HepG2 (cell line): ENCODE data around the gene ARHGAP19. TPM values are rescaled to one million over a fixed set of nuclear protein-coding genes. Genes with fewer than 3 reads are reported as not detected.

Experiments used
- ATAD3A ChIP-seq: sonication (generic); formaldehyde crosslinking; IDR thresholded peaks from 2 replicates; pipeline ENCODE4 v1.4.0; 2020; ENCODE audit warnings: missing genetic modification reagents
- BORCS8-MEF2B ChIP-seq: sonication (generic); formaldehyde crosslinking; IDR thresholded peaks from 2 replicates; pipeline ENCODE4 v1.8.0; 2022; ENCODE audit warnings: mild to moderate bottlenecking, missing genetic modification reagents
- DMTF1 ChIP-seq: sonication (generic); formaldehyde crosslinking; IDR thresholded peaks from 2 replicates; pipeline ENCODE4 v1.4.0; 2020; ENCODE audit warnings: mild to moderate bottlenecking, missing genetic modification reagents
- ERF ChIP-seq: IDR thresholded peaks from 2 replicates; pipeline ENCODE4 v1.6.1; 2018; ENCODE audit warnings: missing biosample characterization, missing genetic modification reagents
- HOXA3 ChIP-seq: sonication (generic); formaldehyde crosslinking; IDR thresholded peaks from 2 replicates; pipeline ENCODE4 v1.5.0; 2020; ENCODE audit warnings: missing genetic modification reagents
- IRX3 ChIP-seq: sonication (generic); formaldehyde crosslinking; IDR thresholded peaks from 2 replicates; pipeline ENCODE4 v1.8.1; 2023; ENCODE audit warnings: mild to moderate bottlenecking, low read depth, missing genetic modification reagents, borderline replicate concordance
- MTF1 ChIP-seq: sonication (generic); formaldehyde crosslinking; IDR thresholded peaks from 2 replicates; pipeline ENCODE4 v1.5.0; 2020; ENCODE audit warnings: missing genetic modification reagents
- MYC ChIP-seq: sonication (generic); formaldehyde crosslinking; IDR thresholded peaks from 2 replicates; pipeline ENCODE4 v1.9.0; 2021; ENCODE audit warnings: missing genetic modification reagents, borderline replicate concordance
- NFYB ChIP-seq: sonication (generic); formaldehyde crosslinking; IDR thresholded peaks from 2 replicates; pipeline ENCODE4 v1.4.0; 2020; ENCODE audit warnings: missing genetic modification reagents
- RERE ChIP-seq: IDR thresholded peaks from 2 replicates; pipeline ENCODE4 v1.6.1; 2016; ENCODE audit warnings: low read depth, missing genetic modification reagents, missing compliant biosample characterization
- RXRA ChIP-seq: sonication (generic); formaldehyde crosslinking; IDR thresholded peaks from 2 replicates; pipeline ENCODE4 v1.5.1; 2020; ENCODE audit warnings: missing genetic modification reagents
- STAG1 ChIP-seq: sonication (generic); formaldehyde crosslinking; IDR thresholded peaks from 2 replicates; pipeline ENCODE4 v1.4.0; 2020; ENCODE audit warnings: missing genetic modification reagents
- TOPORS ChIP-seq: sonication (generic); formaldehyde crosslinking; IDR thresholded peaks from 2 replicates; pipeline ENCODE4 v1.8.0; 2023; ENCODE audit warnings: mild to moderate bottlenecking, missing genetic modification reagents
- ZNF12 ChIP-seq: sonication (generic); formaldehyde crosslinking; IDR thresholded peaks from 2 replicates; pipeline ENCODE4 v1.5.0; 2020; ENCODE audit warnings: missing genetic modification reagents
- ZNF333 ChIP-seq: sonication (generic); formaldehyde crosslinking; IDR thresholded peaks from 2 replicates; pipeline ENCODE4 v1.4.0; 2020; ENCODE audit warnings: mild to moderate bottlenecking, missing genetic modification reagents, borderline replicate concordance
- ZNF367 ChIP-seq: sonication (generic); formaldehyde crosslinking; IDR thresholded peaks from 2 replicates; pipeline ENCODE4 v1.4.0; 2020; ENCODE audit warnings: missing genetic modification reagents, borderline replicate concordance
- ZNF777 ChIP-seq: sonication (generic); formaldehyde crosslinking; IDR thresholded peaks from 2 replicates; pipeline ENCODE4 v1.4.0; 2020; ENCODE audit warnings: missing genetic modification reagents
- polyA plus RNA-seq, 8 experiments: library from polyadenylated mRNA; depleted of rRNA in 3 of 8; stranded (reverse) in 7 of 8; unstranded in 1 of 8; fragments of >200 nt; fragmentation: Illumina TruSeq in 4 of 8; extraction: Trizol in 4 of 8; gene quantifications; 2 replicates each; pipeline versions ENCODE4 v1.2.1 to v1.2.3, GENCODE V29; 2011 to 2016; ENCODE audit warnings: low read depth in 4 of 8, missing spikeins in 1 of 8, mixed read lengths in 1 of 8; ENCODE audit not compliant: insufficient read depth in 1 of 8
- total RNA-seq, 5 experiments: library from RNA; depleted of rRNA; stranded (reverse); fragments of >200 nt; fragmentation: Illumina TruSeq; extraction: Trizol; gene quantifications; 2 replicates each; pipeline ENCODE4 v1.2.3, GENCODE V29; 2016; ENCODE audit warnings: low read depth in 1 of 5
- TF ChIP-seq, protein P1 (sequence below): sonication (generic); formaldehyde crosslinking; IDR thresholded peaks from 2 replicates; pipeline ENCODE4; 2020; ENCODE audit warnings: missing genetic modification reagents, mild to moderate bottlenecking, borderline replicate concordance

Gene ARHGAP19
- total and polyA plus RNA-seq, 2 of the 13 experiments (the other 11 are each of a cell fraction or from before 2014, with no cell fraction given), result 7.6 to 10.0 TPM

DNA sequence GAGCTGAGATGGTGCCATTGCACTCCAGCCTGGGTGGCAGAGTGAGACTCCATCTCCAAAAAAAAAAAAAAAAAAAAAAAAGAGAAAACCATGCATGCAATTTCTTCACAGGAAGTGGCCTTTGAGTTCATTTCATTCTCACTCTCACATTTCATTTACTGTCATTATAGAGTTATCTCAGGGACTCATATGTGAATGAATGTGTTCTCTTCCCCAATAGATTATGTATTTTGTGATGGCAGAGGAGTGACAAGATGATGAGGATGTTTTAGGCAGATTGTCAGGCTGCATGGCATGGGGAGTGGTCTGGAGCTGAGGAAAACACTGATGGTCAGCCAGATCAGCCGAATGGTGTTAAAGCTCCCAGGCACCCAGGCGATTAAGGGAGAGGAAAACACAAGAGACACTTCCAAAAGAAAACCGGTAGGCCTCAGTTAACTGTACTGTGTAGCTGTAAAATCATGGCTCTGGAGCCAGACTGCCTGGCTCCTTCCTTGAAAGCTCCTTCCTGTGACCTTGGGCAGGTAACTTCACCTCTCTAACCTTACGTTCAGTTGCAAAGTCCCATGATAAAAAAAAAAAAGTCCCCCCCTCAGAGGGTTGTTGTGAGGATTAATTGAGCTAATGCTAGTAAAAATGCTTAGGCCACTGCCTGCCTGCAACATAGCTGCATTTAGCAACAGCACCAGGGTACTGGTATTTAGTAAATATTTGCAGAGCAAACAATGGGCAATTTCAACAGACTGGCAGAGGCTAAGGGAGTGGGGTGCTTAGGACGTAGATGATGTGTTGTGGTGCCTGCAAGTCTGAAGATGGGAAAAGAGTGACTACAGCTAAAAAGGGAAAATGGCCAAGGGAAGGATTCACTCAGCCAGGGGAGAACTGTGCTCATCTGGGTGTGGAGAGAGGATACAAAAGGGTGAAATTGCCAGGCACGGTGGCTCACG, 35.2 kb upstream of the ARHGAP19 start (continued):
- TF ChIP-seq ATAD3A (CRISPR knock-in tag) (no peak), ZNF777 (CRISPR knock-in tag) (0 out of 2 replicates have a peak, but pooled peaks have one; percentile 43), TOPORS (CRISPR knock-in tag) (no peak), MTF1 (CRISPR knock-in tag) (no peak), RXRA (peak; percentile 69; the same call in 1 of the 2 replicates), ERF (0 out of 2 replicates have a peak, but pooled peaks have one; percentile 74), ZNF367 (no peak), BORCS8-MEF2B (no peak), MYC (no peak), IRX3 (CRISPR knock-in tag) (no peak), DMTF1 (CRISPR knock-in tag) (no peak), STAG1 (no peak; the same call in 1 of the 2 replicates), HOXA3 (peak; percentile 76), ZNF12 (0 out of 2 replicates have a peak, but pooled peaks have one; percentile 12), RERE (CRISPR knock-in tag) (peak; percentile 86), NFYB (no peak), ZNF333 (no peak)
- TF ChIP-seq, protein P1, sequence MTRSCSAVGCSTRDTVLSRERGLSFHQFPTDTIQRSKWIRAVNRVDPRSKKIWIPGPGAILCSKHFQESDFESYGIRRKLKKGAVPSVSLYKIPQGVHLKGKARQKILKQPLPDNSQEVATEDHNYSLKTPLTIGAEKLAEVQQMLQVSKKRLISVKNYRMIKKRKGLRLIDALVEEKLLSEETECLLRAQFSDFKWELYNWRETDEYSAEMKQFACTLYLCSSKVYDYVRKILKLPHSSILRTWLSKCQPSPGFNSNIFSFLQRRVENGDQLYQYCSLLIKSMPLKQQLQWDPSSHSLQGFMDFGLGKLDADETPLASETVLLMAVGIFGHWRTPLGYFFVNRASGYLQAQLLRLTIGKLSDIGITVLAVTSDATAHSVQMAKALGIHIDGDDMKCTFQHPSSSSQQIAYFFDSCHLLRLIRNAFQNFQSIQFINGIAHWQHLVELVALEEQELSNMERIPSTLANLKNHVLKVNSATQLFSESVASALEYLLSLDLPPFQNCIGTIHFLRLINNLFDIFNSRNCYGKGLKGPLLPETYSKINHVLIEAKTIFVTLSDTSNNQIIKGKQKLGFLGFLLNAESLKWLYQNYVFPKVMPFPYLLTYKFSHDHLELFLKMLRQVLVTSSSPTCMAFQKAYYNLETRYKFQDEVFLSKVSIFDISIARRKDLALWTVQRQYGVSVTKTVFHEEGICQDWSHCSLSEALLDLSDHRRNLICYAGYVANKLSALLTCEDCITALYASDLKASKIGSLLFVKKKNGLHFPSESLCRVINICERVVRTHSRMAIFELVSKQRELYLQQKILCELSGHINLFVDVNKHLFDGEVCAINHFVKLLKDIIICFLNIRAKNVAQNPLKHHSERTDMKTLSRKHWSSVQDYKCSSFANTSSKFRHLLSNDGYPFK, result no peak
